Sigmoid colon (tissue), 4 donors: ENCODE measurements around the gene MRPL57.

Experiments used
- EP300 ChIP-seq, 4 donors: sonication (generic); formaldehyde crosslinking; IDR thresholded peaks; one replicate each; pipeline ENCODE4 v1.6.1; 2017; ENCODE audit warnings: antibody characterized with exemption in 4 of 4
- POLR2A ChIP-seq, 2 donors: fragments of 450-650 bp; IDR thresholded peaks; one replicate each; pipeline ENCODE4 v1.6.1; 2016; ENCODE audit warnings: antibody characterized with exemption in 2 of 2, mild to moderate bottlenecking in 2 of 2, moderate library complexity in 2 of 2
- POLR2AphosphoS5 ChIP-seq, 4 donors: sonication (generic); formaldehyde crosslinking; IDR thresholded peaks; one replicate each; pipeline ENCODE4 v1.6.1; 2017; ENCODE audit warnings: antibody characterized with exemption in 4 of 4
- TF ChIP-seq, protein P1 (sequence below), 4 experiments: fragments of 450-650 bp in 3 of 4; fragments of 200-600 bp in 1 of 4; IDR thresholded peaks; one replicate each; pipeline ENCODE4 v1.5.1; 2016 to 2019; ENCODE audit warnings: antibody characterized with exemption in 4 of 4, mild to moderate bottlenecking in 3 of 4, moderate library complexity in 2 of 4

- TF ChIP-seq, protein P1, sequence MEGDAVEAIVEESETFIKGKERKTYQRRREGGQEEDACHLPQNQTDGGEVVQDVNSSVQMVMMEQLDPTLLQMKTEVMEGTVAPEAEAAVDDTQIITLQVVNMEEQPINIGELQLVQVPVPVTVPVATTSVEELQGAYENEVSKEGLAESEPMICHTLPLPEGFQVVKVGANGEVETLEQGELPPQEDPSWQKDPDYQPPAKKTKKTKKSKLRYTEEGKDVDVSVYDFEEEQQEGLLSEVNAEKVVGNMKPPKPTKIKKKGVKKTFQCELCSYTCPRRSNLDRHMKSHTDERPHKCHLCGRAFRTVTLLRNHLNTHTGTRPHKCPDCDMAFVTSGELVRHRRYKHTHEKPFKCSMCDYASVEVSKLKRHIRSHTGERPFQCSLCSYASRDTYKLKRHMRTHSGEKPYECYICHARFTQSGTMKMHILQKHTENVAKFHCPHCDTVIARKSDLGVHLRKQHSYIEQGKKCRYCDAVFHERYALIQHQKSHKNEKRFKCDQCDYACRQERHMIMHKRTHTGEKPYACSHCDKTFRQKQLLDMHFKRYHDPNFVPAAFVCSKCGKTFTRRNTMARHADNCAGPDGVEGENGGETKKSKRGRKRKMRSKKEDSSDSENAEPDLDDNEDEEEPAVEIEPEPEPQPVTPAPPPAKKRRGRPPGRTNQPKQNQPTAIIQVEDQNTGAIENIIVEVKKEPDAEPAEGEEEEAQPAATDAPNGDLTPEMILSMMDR (IDR thresholded peaks at IDR 0.05) = no peak
- TF ChIP-seq POLR2A (IDR thresholded peaks at IDR 0.05) (no peak), EP300 (IDR thresholded peaks at IDR 0.05) (no peak), POLR2AphosphoS5 (IDR thresholded peaks at IDR 0.05) (no peak)
These were observed 32.2 kb downstream of the MRPL57 start for GRCh38 chr13:21208652-21209154.
